Measurements from ENCODE around the gene PON2.

GRCh38 chr7:95446618-95447017 is 11.8 kb upstream of the PON2 start:
- TF ChIP-seq CTCF (conservative IDR thresholded peaks at IDR 0.05; ENCODE audit: low read depth, low read length), result no peak
- no peak for TF ChIP-seq EZH2phosphoT487 (IDR thresholded peaks at IDR 0.05; ENCODE audit: borderline replicate concordance, low read length)

Measured in PC-3 (cell line).